Left lobe of liver (tissue), 2 donors: ENCODE measurements around the gene B3GNT3. TPM values are rescaled to one million over a fixed set of nuclear protein-coding genes. Genes with fewer than 3 reads are reported as not detected.
"Not testable (repeated sequence)": the region's sequence is repeated elsewhere in the genome, so short reads cannot be mapped to it uniquely, and the experiment has no call there.

Source experiments
- ATAC-seq: fragments of 200-7000 bp; cut with Tn5 transposase; one replicate; pipeline ENCODE4 v1.9.1; 2020; ENCODE audit warnings: mild to moderate bottlenecking, moderate library complexity
- DNase-seq: peaks from one replicate; pipeline ENCODE4 v3.0.0-alpha.2; 2020; ENCODE audit warnings: low spot score
- total RNA-seq: library from RNA; stranded (reverse); gene quantifications from one replicate; pipeline ENCODE4 v1.2.1, GENCODE V29; 2021
- donor health status: DM: no; HTN: no; CAD: no; lungs with moderate emphysema.
- donor health status: DM: no; HTN: yes; CAD: no.

Gene B3GNT3
- total RNA-seq, 1 donor from 2014 or later = 1.2 TPM

DNA sequence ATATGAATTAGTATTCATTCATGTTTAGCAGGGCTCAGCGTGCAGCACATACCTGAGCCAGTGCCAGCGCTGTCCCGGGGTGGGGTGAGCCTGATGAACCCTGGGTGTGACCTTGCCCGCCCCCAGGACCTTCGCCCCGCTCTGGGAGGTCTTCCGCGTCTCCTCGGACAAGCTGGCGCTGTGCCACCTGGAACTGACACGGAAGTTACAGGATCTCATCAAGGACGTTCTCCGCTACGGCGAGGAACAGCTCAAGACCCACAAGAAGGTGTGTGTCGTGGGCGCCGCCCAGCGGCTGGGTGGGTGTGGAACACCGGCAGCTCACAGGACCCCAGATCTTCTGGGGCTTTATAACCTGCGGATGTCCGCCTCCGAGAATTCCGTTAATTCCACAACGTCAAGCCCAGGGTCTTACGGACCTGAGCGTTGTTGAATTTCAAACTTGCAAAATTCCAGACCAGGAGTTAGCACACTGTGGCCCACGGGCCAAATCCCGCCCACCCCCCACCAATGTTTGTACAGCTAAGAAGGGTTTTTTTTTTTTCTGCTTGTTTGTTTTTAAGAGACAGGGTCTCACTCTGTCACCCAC is 28.3 kb upstream of the B3GNT3 start:
- peak; percentile 86 for ATAC-seq

DNA sequence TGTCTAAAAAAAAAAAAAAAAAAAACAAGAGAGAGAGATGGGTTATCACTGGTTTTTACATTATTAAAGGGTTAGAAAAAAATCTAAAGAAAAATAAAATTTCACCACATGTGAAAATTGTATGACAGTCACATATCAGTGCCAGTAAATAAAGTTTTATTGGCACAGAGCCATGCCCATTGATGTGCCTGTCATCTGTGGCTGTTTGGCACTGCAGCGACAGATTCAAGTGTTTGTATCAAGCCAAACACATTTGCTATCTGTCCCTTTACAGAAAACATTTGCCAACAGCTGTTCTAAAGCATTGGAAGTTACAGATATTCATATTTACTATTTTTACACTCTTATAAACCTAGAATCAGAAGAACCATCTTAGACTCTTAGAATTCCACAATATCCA is 27.4 kb upstream of the B3GNT3 start:
- DNase-seq (no peak), ATAC-seq (no peak)

More for the DNA sequence above, 28.3 kb upstream of the B3GNT3 start:
- DNase-seq = peak; percentile 74

DNA sequence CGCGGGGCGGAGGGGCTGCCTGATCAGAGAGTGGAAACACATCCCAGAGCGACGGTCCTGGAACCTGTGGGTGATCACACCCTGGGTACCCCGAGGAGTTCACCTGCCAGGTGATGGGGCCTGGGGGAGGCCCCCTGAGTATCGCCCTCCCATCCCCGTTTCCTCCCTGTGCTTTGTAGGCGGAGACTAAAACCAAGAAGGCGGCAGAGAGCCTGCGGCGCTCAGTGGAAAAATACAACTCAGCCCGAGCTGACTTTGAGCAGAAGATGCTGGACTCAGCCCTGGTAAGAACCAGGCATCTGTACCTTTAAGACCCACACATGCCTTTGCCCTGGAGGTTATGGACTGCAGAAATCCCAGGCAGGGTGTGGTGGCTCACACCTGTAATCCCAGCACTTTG is 24.3 kb upstream of the B3GNT3 start:
- ATAC-seq = no peak
- DNase-seq = no peak

DNA sequence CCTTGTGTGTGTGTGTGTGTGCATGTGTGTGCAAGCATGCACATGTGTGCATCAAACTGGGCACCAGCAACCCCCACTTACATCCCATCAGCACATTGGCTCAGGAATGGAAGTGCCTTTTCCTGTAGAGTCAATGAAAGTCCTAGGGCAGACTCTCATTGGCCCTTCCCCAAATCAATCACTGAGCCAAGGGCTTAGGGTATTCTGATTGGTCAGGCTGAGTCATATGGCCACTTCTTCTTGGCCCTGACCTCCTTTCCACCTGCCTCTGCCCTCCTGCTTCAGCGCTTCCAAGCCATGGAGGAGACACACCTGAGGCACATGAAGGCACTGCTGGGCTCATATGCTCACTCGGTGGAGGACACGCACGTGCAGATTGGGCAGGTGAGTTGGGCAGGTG is 22.8 kb upstream of the B3GNT3 start:
- DNase-seq (no peak), ATAC-seq (no peak)

DNA sequence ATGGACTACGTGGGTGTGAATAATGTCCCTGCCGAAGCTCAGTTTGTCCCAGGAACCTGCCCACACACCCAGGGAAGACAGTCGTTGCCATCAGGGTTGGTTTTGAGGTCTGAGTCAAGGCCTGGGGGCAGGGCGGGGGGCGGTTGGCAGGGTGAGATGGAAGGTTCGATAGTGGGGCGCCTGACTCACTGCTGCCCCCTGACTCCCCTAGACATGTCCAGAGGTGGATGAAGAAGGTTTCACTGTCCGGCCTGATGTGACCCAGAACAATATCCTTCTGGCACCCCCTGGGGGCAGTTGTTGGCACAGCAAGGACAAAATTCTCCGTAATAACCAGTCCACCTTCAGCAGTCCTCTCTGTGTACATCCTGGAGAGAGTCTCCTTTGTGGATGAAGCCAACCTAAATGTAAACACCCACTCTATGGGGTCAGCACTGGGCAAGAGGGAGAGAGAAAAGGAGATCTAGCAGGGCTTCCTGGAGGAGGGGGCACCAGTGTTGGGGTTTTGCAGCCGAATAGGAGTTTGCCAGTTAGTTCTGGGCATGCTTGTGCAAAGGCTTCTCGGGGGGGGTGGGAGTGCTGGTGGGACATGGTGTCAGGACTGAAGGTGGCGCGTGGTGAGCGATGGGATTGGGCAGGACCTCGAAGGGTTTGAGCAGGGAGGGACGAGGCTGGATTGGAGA is 19.6 kb upstream of the B3GNT3 start:
- ATAC-seq (peak; percentile 73), DNase-seq (no peak)

DNA sequence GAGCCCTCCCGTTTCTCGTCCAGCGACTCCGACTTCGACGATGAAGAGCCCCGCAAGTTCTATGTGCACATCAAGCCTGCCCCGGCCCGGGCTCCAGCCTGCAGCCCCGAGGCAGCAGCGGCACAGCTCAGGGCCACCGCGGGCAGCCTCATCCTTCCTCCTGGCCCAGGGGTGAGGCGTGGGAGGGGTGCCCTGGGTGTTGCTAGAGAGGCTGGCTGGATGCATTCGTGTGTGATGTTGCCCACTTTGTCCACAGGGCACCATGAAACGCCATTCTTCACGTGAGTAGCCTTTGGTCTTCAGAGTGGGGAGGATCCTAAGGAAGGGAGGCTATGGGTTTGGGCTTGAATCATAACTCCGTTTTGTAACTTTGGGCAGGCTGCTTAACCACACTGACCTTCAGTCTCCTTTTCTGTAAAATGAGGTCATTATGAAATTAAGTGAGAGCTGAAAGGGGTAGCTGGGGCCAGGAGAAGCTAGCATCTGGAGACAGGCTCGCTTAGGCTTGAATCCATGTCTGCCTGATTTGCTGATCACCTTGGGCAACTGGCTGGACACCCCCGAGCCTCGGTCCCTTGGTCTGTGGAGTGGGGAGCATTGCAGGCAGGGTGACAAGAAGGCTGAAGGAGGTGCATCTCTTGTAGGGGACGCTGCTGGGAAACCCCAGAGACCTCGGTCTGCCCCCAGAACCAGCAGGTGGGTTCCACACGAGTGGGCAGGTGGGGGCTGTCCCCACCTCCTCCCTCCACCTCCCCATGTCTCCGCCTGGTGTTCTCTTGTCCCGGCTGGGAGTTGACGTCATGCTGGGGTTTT is 18.7 kb upstream of the B3GNT3 start:
- ATAC-seq (no peak), DNase-seq (no peak)

DNA sequence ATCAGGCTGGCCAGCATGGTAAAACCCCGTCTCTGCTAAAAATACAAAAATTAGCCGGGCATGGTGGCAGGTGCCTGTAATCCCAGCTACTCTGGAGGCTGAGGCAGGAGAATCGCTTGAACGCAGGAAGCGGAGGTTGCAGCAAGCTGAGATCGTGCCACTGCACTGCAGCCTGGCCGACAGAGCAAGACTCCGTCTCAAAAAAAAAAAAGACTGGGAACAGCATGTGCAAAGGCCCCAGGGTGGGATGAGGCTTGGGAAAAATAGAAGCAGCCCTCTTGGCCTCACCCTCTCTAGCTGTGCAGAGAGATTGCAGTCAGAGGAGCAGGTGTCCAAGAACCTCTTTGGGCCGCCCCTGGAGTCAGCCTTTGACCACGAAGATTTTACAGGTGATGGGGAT is 17.1 kb upstream of the B3GNT3 start:
- ATAC-seq, DNase-seq: not testable (repeated sequence)

DNA sequence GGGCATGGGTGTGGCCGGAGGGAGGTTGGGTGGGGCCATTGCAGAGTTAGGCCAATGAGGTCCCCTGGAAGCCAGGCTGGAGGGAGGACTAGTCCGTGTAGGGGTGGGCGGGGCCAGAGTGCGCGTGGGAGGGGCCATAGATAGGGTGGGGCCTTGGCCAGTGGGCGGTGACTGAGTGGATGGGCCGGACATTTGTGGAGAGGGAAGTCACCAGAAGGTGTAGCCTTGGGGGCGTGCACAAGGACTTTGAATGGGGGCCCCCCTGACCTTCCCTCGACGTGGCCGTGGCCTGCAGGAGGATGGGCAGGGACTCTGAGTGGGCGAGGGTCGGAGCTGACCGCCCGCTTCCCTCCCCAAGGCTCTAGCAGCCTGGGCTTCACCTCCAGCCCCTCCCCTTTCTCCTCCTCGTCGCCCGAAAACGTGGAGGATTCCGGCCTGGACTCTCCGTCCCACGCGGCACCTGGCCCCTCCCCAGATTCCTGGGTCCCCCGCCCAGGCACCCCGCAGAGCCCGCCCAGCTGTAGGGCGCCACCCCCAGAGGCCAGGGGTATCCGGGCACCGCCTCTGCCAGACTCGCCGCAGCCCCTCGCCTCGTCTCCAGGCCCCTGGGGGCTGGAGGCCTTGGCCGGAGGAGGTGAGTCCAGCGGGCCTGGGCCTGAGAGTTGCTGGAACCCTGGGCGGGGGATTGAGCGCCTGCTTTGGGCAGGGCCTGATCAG is 16.5 kb upstream of the B3GNT3 start:
- DNase-seq = no peak
- peak; percentile 49 for ATAC-seq

DNA sequence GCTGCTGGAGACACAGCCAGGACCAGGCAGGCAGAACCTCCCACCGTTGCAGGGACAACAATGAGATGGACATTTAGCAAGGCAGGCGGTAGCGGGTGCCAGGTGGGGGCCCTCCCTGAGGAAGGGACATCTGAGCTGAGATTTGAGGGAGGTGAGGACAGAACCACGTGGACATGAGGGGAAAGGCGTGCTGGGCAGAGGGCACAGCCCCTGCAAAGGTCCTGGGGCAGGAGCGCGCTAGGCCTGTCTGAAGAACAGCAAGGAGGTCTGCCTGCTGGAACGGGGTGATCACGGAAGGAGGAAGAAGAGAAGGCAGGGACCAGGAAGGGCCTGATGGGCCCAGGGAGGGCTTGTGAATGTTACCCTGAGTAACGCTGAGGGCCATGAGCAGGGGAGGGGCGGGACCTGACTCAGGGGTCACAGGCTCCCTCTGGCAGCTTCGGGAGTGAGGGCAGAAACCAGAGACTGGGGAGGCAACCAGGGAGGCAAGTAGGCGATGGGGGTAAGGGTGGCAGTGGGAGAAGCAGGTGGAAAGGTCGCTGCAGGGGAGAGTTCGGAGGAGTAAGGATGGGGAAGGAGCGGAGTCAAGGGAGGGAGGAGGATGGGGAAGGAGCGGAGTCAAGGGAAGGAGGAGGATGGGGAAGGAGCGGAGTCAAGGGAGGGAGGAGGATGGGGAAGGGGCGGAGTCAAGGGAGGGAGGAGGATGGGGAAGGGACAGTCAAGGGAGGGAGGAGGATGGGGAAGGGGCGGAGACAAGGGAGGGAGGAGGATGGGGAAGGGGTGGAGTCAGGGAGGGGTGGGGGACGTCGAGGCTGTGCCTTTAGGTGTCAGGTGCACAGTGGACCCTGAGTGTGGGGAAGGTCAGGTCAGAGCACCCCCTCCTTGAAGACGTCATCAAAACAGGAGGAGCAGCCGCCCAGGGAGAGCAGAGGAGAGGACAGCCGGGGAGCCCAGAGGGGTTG is 15.7 kb upstream of the B3GNT3 start:
- no peak for ATAC-seq
- DNase-seq = no peak

DNA sequence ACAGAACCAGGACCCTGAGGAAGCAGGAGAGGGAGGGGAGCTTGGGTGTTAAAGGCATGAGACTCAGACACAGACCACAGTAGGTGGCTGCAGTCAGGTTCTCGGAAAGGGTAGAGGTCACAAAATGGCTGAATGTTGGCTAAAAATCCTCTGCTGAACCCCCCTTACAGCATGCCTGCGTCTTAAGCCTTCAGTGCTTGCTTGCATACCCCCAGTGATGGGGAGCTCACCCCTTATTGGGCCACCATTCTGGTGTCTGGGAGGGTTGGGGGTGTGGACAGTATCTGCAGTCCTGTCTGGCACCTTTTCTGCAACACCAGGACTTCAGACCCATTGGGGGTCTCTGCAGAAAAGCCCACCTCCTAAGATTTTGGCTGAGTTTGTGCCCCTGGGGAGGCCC is 14.2 kb upstream of the B3GNT3 start:
- no peak for ATAC-seq

DNA sequence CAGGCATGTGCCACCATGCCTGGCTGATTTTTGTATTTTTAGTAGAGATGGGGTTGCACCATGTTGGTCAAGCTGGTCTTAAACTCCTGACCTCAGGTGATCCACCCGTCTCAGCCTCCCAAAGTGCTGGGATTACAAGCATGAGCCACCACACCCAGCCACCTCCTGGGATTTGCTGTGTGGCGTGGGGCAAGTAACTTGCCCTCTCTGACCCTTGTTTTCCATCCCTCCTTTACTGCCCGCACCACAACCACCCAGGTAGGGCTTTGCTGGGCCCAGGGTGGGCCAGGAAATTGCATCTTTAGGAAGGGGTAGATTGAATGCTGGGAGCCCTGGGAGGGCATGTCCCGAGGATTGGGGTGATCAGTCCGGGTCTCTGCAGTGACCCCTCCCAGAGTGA is 11.2 kb upstream of the B3GNT3 start:
- ATAC-seq, DNase-seq: not testable (repeated sequence)

More for the DNA sequence above, 14.2 kb upstream of the B3GNT3 start:
- no peak for DNase-seq

DNA sequence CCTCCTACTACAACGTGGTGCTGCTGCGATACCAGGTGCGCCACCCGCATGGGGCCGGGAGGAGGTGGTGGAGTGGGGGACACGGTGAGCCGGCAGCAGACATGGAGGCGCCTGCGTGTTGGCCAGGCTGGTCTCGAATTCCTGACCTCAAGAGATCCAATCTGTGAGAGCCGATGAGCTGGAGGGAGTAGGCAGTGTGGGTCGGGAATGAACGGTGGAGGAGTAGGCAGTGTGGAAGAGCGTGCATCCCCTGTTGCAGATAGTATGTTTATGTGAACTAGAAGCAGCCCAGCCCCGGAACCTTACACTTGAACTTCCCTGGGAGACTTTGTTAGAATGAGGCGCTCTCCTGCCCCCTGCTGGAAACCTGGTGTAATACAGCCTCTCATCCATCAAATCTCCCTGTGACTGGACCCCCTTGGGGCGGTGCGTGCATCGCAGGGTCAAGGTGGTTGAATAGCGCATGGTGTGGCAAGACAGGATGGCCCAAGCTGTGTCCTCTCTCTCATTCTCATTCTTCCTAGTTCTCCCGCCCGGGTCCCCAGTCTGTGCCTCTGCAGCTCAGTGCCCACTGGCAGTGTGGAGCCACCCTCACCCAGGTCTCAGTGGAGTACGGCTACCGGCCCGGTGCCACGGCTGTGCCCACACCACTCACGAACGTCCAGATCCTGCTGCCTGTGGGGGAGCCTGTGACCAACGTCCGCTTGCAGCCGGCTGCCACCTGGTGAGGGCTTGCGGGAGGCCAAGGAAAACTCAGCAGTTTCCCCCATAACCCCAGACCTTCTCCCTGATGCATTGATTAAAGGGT is 10.5 kb upstream of the B3GNT3 start:
- ATAC-seq = peak; percentile 82

DNA sequence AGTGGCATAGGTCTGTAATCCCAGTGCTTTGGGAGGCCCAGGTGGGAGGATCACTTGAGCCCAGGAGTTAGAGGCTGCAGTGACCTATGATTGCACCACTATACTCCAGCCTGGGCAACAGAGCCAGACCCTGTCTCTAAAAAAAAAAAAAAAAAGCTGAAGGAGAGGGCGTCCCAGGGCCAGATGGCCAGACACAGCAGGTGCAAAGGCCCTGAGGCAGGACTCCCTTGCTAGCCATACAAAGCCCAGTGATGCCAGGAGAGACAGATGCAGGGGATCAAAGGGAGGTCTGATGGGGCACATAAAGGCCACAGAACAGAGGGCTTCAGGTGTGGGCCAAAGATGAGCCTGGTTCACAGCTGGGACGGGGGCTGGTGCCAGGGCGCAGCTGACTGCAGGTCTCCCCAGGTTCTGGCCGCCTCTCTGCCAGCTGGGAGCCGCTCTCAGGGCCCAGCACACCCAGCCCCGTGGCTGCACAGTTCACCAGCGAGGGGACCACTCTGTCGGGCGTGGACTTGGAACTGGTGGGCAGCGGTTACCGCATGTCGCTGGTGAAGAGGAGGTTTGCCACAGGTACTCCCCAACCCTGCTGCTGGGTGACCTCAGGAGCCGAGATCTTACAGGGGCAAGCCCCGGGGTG is 7.5 kb upstream of the B3GNT3 start:
- DNase-seq (no peak), ATAC-seq (no peak)

More for the DNA sequence above, 10.5 kb upstream of the B3GNT3 start:
- DNase-seq = no peak

DNA sequence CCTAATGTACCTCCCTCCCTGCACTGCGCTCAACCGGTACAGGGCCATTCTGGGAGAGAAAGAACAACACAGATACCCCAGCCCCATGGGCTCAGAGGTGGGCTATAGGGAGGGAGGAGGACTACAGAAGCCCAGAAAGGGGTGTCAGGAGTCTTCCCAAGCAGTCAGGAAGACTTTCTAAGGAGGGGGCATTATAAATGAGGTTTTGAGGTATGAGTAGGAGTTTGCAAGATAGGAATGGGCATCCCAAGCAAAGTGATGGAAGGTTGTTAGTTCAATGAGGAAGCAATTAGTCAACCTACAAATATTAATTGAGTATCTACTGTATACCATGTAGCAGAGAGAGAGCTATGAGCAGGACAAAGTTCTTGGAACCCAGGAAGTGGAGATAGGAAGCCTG is 6.3 kb upstream of the B3GNT3 start:
- DNase-seq (no peak), ATAC-seq (no peak)

DNA sequence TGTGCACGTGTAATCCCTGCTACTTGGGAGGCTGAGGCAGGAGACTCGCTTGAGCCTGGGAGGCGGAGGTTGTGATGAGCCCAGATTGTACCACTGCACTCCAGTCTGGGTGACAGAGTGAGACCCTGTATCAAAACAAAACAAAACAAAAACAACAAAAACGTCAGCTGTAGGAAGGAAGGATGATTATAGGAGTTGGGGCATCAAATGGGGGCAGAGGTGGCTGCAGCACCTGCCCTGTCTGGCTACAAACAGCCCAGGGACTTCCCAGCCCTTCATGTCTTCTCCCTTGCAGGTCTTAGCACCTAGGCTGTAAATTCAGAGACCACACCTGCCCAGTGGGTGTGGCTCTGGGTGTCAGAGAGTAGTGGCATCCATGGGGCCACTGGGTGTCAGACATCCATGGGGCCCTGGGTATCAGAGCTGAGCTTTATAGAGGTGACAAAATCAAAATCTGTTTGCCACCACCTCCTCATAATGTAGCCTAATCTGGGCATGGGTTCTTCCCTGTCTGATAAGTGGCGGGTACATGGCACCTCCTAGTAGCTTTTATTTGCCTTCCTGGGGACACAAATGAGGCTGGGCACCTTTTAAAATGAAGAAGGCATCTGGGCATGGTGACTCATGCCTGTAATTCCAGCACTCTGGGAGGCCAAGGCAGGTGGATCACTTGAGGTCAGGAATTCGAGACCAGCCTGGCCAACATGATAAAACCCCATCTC is 4.7 kb upstream of the B3GNT3 start:
- DNase-seq = no peak
- no peak for ATAC-seq

DNA sequence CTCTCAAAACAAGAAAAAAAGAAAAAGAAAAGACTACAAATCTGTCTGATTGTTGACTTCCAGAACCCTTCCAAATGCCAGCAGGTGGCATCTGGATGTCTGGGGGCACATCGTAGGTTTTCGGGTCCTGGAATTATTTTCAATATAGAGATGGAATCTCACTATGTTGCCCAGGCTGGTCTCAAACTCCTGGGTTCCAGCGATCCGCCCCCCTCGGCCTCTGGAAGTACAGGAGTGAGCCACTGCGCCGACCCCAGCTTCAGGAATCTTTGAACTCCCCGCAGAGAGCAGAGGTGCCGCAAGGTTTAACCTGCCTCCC is 567 bp upstream of the B3GNT3 start:
- ATAC-seq (no peak), DNase-seq (no peak)

DNA sequence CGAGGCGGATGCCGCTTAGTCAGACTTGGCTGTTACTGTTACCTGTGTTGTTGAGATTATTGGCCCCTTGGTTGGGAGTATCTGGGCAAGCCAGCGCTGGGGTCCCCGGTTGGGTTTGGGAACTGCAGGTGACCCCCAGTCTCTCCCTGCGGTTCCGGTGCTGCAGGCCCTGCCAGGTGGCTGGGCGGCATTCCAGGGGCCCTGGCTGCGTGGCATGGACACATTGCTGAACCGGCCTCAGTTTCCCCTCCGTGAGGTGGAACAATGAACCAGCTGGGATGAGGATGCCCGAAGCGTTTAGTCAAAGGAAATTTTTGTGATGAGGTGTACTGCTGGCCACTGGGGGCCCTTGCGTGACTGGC is 538 bp downstream of the B3GNT3 start:
- ATAC-seq = no peak
- DNase-seq = no peak
